HG03066 (cell line): ENCODE measurements around the gene MGST3.
"Not testable (repeated sequence)": the region's sequence is repeated elsewhere in the genome, so short reads cannot be mapped to it uniquely, and the experiment has no call there.

Experiments
- ATAC-seq: cut with Tn5 transposase; IDR thresholded peaks from one replicate; pipeline ENCODE4 v1.9.1; 2021; ENCODE audit warnings: low read depth; ENCODE audit not compliant: unreplicated experiment

The MGST3 gene

DNA sequence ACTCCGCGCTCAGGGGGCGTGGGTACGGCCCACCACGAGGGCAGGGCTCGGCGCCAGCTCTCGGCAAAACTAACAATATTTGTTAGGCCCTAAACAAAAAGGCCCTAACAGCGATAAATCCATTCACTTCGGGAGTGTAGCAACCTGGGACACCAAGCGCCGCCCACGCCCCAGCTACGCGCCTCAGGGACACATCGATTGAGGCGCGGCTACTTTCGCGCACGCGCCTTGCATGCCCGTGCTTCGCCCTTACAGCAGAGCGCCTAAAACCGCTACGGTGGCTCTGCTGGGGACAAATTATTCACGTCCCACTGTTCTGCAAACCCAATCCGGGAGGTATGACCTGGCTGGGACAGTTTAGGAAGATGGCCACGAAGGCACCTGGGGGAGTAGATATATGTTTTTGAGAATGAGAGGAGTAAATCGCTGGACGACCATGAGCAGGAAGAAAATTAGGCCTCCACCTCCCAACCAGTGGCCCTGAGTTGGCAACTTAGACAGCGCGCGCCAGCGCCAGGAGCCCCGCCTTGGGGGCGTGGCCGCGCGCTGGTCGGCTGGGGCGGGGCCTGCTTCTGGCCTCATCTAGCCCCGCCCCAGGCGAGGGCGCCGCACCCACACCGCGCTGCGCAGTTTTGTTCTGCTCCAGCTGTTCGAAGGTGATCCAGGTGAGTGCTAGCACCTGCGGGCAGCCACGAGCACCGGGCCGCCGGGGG is at the start of gene MGST3:
Gene MGST3, plus strand, starts transcription at position 606 of the 713 bp plus-strand sequence. CDS start 18,614 bp downstream, outside the sequence.
- ATAC-seq, result peak; percentile 77

DNA sequence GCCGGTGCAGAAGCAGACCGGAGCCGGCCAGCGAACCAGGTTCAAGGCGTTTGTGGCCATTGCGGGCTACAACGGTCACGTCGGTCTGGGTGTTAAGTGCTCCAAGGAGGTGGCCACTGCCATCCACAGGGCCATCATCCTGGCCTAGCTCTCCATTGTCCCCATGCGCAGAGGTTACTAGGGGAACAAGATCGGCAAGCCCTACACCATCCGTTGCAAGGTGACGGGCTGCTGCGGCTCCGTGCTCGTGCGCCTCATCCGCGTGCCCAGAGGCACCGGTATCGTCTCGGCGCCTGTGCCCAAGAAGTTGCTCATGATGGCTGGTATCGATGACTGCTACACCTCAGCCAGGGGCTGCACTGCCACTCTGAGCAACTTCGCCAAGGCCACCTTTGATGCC is 49.1 kb upstream of the MGST3 start:
- no peak for ATAC-seq

DNA sequence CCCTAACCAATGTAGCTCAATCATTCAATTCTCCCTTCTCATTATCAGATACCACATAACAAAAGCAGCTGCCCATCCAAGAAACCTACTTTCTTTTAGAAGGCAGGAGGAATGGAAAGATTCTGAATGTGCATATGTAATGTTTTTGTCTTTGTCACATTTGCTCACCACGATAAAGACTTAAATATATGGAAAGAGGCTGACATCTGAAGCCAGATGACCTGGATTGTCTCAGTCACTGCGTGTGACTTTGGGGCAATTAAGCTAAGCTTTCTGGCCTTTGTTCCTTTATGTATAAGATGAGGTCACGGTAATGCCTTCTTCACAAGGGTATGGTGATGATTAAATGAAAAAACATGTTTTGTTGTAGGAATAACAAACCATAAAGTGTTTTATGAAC is 44.6 kb upstream of the MGST3 start:
- no peak for ATAC-seq

DNA sequence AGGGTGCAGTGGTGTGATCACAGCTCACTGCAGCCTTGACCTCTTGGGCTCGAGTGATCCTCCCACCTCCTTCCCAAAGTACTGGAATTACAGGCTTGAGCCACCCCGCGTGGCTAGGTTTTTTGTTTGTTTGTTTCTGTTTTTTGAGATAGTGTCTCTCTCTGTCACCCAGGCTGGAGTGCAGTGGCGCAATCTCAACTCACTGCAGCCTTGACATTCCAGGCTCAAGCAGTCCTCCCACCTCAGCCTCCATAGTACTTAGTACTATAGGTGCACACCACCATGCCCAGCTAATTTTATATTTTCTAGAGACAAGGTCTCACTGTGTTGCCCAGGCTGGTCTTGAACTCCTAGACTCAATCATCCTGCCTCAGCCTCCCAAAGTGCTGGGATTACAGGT is 39.6 kb upstream of the MGST3 start:
- not testable (repeated sequence) for ATAC-seq

DNA sequence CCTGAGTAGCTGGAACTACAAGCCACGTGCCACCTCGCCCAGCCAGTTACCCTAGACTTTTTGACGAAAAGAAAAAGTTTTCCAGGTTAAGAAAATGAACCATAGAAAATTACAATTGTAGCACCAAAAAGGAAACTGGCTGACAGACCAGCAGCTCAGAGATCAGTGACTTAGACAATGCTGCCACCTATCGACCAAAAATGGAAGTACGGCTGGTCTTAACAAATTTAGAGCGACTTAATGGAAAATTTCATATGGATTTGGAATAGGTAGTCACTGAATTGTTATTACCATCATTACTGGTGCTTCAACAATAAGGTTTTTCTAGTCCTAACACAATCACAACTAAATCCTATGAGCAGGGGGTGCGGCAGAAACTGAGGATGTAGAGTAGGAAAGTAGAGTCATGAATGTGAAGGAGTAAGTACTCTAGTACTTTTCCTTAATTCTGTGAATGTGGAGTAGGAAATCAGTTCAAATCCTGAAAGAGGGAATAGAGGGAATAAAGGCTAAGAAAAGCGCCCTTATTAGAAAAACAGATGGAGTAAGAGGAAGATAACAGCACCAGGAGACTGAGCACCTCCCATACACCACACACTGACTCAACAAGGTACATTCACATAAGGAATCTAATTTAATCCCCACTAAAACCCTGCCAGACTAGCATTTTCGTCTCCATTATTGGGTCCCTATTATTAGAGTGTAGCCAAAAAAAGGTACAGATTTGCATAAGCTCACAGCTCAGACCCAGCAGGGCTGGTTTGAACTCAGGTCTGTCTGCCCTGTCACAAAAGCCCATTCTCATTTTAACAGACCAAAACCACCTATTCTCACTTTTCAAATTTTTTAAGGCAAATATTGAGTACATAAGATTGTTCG is 37.9 kb upstream of the MGST3 start:
- ATAC-seq, result peak; percentile 43

DNA sequence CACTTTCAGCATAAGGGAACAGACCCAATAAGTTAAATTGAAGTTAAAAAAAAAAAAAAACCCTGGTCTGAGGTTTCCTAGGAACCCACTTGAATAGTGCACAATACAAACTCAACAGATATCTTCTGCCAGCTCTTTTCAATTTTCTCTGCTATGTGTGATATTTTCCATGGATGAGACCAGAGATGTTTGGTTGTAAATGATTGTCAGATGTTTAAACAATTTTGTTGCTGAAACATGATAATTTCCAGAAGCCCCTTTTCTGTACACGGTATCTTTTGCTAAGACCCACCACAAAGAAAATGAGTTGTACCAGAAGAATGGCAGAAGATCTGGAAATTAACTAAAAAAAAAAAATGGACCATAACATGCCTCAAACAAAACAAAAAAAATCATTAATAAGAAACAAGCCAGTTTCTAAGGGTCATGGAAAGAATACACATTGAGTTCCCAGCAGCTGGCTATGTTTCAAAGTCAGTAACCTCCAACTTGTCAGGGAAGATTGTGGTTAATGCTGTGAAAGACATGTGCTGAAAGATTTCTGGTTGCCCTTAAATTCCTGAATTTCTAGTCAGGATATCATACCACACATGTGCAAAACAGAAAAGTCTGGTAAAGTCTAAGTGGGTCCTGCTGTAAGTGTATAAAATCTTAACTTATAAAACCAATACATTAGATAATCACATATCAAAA is 35.6 kb upstream of the MGST3 start:
- no peak for ATAC-seq

DNA sequence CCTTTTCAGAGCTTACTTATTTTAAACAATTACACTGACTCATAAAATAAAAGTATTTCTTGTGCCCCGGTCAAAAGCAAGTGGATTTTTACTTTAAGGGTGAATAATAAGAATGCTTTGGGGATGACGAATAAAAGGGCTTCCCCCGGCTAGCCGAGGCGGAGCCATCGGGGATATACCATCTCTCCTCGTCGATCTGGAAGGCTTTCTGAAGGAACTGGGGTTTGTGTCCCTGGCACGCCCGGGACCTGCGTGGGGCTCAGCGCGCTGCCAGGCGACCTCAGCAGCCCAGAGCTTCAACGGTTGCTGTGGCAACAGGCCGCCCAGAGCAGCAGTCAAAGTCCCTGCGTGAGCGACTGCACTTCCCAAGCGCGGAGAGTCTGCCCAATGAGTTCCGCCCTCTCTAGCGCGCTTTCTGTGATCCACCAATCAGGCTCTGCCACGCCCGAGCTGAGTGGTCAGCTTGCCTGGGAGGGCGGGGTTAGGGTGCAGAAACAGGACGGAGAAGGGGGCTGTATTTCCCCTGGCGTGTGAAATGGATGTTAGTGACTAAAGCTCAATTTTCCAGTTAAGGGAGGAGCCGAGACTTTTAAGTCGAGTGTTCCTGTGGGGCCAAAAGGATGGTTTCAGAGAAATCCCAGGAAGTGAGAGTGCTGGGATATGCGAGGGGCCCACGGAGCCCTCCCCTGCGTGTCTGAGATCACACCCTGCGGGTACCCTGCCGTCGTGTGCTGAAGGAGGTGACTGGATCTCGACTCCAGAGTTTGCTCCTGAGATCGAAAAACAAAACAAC is 33.0 kb upstream of the MGST3 start:
- peak; percentile 98 for ATAC-seq

DNA sequence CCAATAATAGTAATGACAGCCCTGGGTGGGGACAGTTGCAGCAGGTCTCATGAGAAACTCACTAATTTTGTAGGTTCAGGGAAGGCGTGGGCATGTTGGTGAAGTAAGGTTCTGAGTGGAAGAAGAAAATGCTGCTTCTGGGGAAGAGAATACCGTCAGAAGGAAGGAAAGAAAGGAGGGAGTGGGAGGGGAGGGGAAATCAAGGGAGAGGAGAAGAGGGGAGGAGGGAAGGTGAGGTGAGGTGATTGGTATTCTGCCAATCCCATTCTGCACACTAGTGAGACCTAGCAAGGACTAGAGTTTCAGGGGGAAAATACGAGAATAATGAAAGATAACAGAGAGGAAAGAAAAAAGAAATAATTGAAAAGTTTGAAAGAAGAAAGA is 32.4 kb upstream of the MGST3 start:
- no peak for ATAC-seq

DNA sequence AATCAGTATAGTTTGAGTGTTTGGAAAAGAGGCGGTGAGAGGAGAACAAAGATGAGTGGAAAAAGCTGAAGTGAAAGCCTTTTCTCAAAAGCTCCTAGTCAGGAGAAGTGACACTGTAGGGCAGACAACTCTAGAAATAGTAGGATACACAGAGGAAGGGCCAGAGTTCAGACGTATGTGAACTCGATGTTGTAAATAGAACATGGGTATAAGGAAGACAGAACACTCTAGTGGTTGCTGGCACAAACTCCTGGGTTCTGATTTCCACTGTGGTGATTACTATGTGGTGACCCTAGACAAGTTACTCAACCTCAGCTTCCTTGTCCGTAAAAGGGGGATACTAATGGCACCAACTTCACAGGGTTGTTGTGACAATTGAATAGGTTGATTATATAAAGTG is 30.2 kb upstream of the MGST3 start:
- no peak for ATAC-seq

DNA sequence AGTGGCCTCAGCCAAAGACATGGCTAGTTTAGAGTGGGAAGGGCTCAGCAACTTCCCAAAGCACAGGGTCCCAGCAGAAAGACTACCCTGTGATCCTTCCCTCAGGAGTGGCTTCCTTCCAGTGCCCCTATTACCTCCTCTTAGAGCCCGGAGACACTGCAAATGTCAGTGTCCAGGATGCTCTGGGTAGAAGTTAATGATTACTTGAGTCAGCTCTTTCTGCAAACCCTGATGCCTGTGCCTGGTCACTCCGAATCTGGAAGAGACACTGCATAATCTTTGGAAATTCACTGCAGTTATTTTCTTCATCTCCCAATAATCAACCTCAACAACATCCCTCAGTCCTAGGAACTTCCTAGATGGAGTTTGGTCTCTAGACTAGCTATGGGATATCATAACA is 27.2 kb upstream of the MGST3 start:
- ATAC-seq, result no peak

DNA sequence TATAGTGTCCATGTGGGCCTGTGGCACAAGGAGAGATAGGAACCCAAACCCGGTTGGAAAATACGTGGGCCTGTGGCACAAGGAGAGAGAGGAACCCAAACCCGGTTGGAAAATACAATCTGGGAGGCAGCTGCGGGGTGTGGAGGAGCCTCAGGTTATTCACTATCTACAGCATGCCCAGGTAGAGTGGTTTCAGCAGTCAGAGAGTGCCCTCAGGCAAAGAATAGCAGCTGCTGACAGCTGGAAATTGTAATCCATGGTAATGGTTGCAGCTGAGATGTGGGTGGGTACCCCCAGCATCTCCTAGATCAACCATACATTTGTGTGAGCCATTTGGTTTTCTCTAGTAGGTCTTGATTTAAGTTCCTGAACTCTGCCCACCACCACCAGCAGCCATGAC is 25.8 kb upstream of the MGST3 start:
- no peak for ATAC-seq

DNA sequence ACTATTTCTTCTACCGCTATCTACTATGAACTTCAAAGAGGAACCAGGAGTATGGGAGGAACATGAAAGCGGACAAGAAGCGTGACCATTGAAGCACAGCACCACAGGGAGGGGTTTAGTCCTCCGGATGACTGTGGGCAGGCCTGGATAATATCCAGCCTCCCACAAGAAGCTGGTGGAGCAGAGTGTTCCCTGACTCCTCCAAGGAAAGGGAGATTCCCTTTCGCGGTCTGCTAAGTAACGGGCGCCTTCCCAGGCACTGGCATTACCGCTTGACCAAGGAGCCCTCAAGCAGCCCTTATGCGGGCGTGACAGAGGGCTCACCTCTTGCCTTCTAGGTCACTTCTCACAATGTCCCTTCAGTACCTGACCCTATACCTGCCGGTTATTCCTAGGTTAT is 24.4 kb upstream of the MGST3 start:
- not testable (repeated sequence) for ATAC-seq

DNA sequence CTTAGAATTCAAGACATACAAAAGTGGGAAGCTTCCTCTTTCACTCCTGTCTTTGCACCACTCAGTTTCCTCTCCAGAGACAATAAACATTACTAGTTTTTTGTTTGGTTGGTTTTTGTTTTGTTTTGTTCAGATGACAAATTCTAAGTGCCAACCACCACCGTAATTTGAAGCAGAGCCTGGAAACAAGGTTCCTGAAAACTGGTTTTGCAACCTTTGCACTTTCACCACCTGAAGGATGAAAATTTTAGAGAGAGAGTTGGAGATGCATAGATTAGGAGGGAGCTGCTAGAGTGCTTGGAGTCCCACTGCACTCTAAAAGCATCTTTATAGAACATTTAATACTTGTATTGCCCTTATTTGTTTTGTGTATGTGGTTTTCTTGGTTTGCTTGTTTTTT is 20.2 kb upstream of the MGST3 start:
- no peak for ATAC-seq

DNA sequence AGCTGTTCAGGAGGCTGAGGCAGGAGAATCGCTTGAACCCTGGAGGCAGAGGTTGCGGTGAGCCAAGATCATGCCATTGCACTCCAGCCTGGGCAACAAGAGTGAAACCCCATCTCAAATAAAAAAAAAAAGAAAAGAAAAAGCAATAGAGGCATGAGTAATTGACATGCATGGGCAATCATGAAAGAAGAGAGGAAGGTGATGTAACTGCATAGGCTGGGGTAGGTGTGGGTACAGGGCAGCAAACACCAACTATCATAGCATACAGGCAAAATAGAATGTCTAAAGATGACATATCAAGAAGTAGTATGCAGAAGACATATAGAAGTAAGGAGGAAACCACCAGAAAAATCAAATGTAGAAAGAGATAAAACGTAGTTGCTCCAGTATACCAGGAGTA is 19.0 kb upstream of the MGST3 start:
- no peak for ATAC-seq

DNA sequence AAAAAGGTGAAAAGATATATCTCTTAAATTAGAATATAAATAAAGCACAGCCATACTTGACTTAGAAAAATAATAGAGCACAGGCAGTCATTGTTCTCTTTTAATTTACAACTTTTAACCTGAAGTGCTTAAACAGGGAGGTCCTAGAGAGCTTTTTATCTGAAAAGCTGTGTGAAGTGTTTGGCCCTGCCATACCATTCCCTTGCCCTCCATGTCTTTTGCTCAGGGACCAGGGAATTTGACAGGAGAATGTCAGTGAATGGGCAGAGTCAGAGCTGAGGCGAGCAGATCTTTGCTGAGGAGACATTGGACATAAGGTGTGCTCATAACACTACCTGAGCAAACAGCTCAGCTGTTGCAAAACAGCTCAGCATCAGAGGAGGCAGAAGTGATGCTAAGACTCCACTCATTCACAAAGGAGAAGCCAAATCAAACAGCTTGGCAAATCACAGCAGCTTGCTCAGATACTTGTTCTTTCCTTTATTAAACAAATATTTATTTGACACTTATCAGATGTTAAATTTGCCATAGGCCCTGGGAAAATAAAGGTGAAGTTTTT is 14.9 kb upstream of the MGST3 start:
- ATAC-seq, result no peak

DNA sequence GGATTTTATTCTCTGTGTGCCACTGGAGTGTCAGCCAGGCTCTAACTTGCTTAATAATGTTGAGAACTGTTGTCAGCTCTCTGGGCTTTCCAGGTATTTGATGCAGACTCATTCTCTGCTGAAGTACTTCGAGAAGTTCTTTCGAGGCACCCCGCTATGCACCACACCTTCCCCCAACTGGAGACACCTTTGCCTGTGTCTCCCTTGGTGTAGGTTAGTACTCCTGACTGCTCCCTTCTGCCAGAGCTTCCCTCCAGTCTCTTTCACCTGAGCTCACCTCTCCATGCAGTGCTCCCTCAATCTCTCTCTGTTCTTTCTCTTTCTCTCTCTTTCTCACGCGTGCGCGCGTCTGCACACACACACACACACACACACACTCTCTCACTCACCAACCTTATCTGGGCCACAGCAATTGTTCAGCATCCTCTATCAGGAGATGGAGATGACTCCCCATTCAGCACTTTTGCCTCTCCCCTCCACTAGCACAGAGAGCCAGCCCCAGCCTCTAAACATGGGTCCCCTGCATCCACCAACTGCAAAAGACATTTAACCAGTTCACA is 14.0 kb upstream of the MGST3 start:
- ATAC-seq, result no peak

DNA sequence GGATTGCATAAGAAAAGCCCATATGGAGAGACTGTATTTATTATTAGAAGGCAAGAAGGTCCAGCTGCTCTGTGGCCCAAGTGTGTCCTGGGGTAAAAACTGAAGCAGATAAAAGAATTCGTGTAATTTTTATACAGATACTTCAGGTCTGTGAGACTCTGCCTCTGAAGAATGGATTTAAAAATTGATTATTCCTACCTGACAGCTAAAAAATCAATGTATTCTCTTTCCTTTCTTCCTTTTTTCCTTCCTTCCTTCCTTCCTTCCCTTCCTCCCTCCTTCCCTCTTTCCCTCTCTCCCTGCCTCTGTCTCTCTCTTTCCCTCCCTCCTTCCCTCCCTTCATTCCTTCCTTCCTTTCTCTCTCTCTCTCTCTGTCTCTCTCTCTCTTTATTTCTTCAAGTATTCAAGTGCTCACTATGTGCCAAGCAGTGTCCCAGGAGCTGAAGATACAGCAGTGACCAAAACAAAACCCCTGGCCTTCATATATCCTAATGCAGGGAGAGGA is 11.3 kb upstream of the MGST3 start:
- no peak for ATAC-seq

DNA sequence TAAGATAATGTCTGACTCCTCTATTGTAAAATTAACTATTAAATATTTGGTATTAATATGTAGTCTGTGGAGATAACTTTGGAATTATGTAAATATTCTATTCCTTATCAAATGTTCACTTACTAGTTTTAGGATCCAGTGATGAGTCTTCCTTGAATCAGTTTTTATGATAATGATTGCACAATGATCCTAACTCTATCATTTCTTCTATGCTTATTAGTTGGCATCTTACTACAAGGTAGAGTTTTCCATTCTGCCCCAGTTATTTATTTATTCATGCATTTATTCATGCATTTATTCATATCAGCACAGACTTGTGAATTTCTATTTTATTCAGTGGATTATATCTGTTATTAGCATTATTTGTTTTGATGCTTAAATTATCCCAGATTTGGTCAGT is 7.4 kb upstream of the MGST3 start:
- no peak for ATAC-seq

DNA sequence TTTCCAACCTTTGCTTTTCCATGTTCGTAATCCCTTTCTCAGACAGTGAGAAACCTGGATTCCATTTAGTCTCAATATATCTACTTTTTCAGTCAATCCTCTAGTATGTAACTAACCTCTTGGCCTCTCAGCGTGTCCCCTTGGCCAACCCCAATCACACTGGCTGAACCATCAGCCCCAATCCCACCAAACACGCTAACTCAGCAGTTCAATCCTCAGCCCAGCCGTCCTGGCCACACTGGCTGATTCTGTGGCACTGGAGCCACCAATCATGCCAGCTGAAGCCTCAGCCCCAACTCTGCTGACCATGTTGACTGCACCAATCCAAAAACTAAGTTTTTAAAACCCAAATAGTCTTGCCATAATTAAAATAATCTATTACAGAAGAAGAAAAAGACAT is 6.6 kb upstream of the MGST3 start:
- ATAC-seq, result no peak
